OCI-LY3 (cell line): ENCODE results near the gene HNRNPDL.
"Not testable (repeated sequence)": the region's sequence is repeated elsewhere in the genome, so short reads cannot be mapped to it uniquely, and the experiment has no call there.

Source experiments
- H2AFZ ChIP-seq: fragments of 200-600, 300-600 bp; shearing (Covaris generic); 2 replicates; pipeline ENCODE4 v1.6.0; 2014; ENCODE audit warnings: antibody characterized with exemption, low read depth, low read length
- H3K27ac ChIP-seq: fragments of 200-600, 300-600 bp; sonication (generic); 2 replicates; pipeline ENCODE4 v1.5.1; 2014; ENCODE audit warnings: mild to moderate bottlenecking, low read length, moderate library complexity, mixed read lengths
- H3K27me3 ChIP-seq: fragments of 200-600, 300-600 bp; sonication (generic); 2 replicates; pipeline ENCODE4 v1.6.1; 2014; ENCODE audit warnings: low read depth, low read length, mixed read lengths
- H3K36me3 ChIP-seq: fragments of 200-600, 300-600 bp; sonication (generic); replicated peaks from 2 replicates; pipeline ENCODE3; 2014; ENCODE audit warnings: low read depth, low read length, mixed read lengths
- H3K4me1 ChIP-seq: fragments of 300-600, 200-600 bp; sonication (generic); 2 replicates; pipeline ENCODE4 v1.6.1; 2014; ENCODE audit warnings: low read length, mixed read lengths
- H3K4me2 ChIP-seq: fragments of 200-600, 300-600 bp; sonication (generic); 2 replicates; pipeline ENCODE4 v1.6.1; 2014; ENCODE audit warnings: low read length, mixed read lengths
- H3K4me3 ChIP-seq: fragments of 300-600, 200-600 bp; sonication (generic); 2 replicates; pipeline ENCODE4 v1.5.1; 2014; ENCODE audit warnings: antibody characterized with exemption, mild to moderate bottlenecking, low read length, moderate library complexity
- H3K79me2 ChIP-seq: fragments of 300-600, 200-600 bp; shearing (Covaris generic); 2 replicates; pipeline ENCODE4 v1.6.1; 2014; ENCODE audit warnings: mild to moderate bottlenecking, low read length, mixed read lengths
- H3K9ac ChIP-seq: fragments of 300-600, 200-600 bp; shearing (Covaris generic); 2 replicates; pipeline ENCODE4 v1.6.0; 2014; ENCODE audit warnings: mild to moderate bottlenecking, low read length, moderate library complexity
- H3K9me3 ChIP-seq: fragments of 200-600, 300-600 bp; shearing (Covaris generic); 2 replicates; pipeline ENCODE4 v1.6.1; 2014; ENCODE audit warnings: low read length, mixed read lengths; ENCODE audit not compliant: insufficient read depth
- H4K20me1 ChIP-seq: fragments of 200-600, 300-600 bp; sonication (generic); 2 replicates; pipeline ENCODE4 v1.6.1; 2016; ENCODE audit warnings: low read length, mixed read lengths; ENCODE audit not compliant: insufficient read depth
- CTCF ChIP-seq: fragments of 200-600, 300-600 bp; sonication (generic); IDR thresholded peaks from 2 replicates; pipeline ENCODE4 v1.5.1; 2014; ENCODE audit warnings: antibody characterized with exemption, low read length, low read depth
- EZH2phosphoT487 ChIP-seq: fragments of 200-600 bp; shearing (Covaris generic); IDR thresholded peaks from 2 replicates; pipeline ENCODE4 v1.6.1; 2018; ENCODE audit warnings: antibody characterized with exemption, mixed run types, low read depth

HNRNPDL gene

GRCh38 chr4:82430193-82430963 lies at the start of gene HNRNPDL, which contains the start of gene ENOPH1:
TSS of gene HNRNPDL (minus strand) at chr4:82430462. CDS start at chr4:82429690, 772 bp downstream.
TSS of gene ENOPH1 (plus strand) at chr4:82430590. CDS start at chr4:82430830, 240 bp downstream.
- Histone ChIP-seq H2AFZ (peak within 1 kb of the TSS; percentile 88), H4K20me1 (peaks cover 53% of the 10 kb centered on the region), H3K9me3 (no peaks in the 10 kb centered on the region), H3K27ac (peak within 1 kb of the TSS; percentile 91), H3K36me3 (peaks cover 47% of the 10 kb centered on the region), H3K79me2 (peaks cover 96% of the 10 kb centered on the region), H3K9ac (peak within 1 kb of the TSS; percentile 100), H3K4me2 (peak within 1 kb of the TSS; percentile 97), H3K27me3 (no peaks in the 10 kb centered on the region), H3K4me1 (peaks cover 18% of the 10 kb centered on the region), H3K4me3 (peak within 1 kb of the TSS; percentile 99)
- TF ChIP-seq CTCF (no peak), EZH2phosphoT487 (no peak)

- H2AFZ ChIP-seq, result no peak overlapping the region
- no peak overlapping the region for H3K4me3 ChIP-seq
- H3K4me1 ChIP-seq, result no peaks in the 10 kb centered on the region
- no peaks in the 10 kb centered on the region for H3K79me2 ChIP-seq
- no peaks in the 10 kb centered on the region for H3K27me3 ChIP-seq
- H3K36me3 ChIP-seq, result no peaks in the 10 kb centered on the region
- H4K20me1 ChIP-seq, result no peaks in the 10 kb centered on the region
- no peak overlapping the region for H3K9ac ChIP-seq
- TF ChIP-seq CTCF (no peak), EZH2phosphoT487 (no peak)
- H3K4me2 ChIP-seq, result no peak overlapping the region
- H3K9me3 ChIP-seq, result no peaks in the 10 kb centered on the region
- no peak overlapping the region for H3K27ac ChIP-seq
These were observed 49.3 kb upstream of the HNRNPDL start for GRCh38 chr4:82479562-82479961.

GRCh38 chr4:82477469-82477868 lies 47.2 kb upstream of the HNRNPDL start:
- not testable (repeated sequence) for H3K27me3 ChIP-seq, H3K27ac ChIP-seq, H3K9me3 ChIP-seq

GRCh38 chr4:82475931-82476330 lies 45.7 kb upstream of the HNRNPDL start:
- H2AFZ ChIP-seq, H3K4me3 ChIP-seq, H4K20me1 ChIP-seq, H3K4me1 ChIP-seq, H3K27me3 ChIP-seq, H3K79me2 ChIP-seq, H3K9ac ChIP-seq, H3K36me3 ChIP-seq, H3K9me3 ChIP-seq, H3K27ac ChIP-seq, H3K4me2 ChIP-seq: not testable (repeated sequence)

More at GRCh38 chr4:82477469-82477868, 47.2 kb upstream of the HNRNPDL start:
- not testable (repeated sequence) for H4K20me1 ChIP-seq, H3K36me3 ChIP-seq, H3K79me2 ChIP-seq, H3K9ac ChIP-seq, H3K4me3 ChIP-seq, H3K4me2 ChIP-seq, H3K4me1 ChIP-seq, H2AFZ ChIP-seq

GRCh38 chr4:82473621-82474164 lies 43.4 kb upstream of the HNRNPDL start:
- no peak overlapping the region for H3K27ac ChIP-seq
- no peaks in the 10 kb centered on the region for H4K20me1 ChIP-seq
- no peak overlapping the region for H3K4me3 ChIP-seq
- no peak overlapping the region for H3K4me2 ChIP-seq
- H2AFZ ChIP-seq, result no peak overlapping the region
- no peak overlapping the region for H3K9ac ChIP-seq
- H3K4me1 ChIP-seq, result no peaks in the 10 kb centered on the region
- H3K79me2 ChIP-seq, result no peaks in the 10 kb centered on the region
- H3K9me3 ChIP-seq, result no peaks in the 10 kb centered on the region
- no peaks in the 10 kb centered on the region for H3K36me3 ChIP-seq
- H3K27me3 ChIP-seq, result no peaks in the 10 kb centered on the region
- no peak for TF ChIP-seq CTCF
- no peak for TF ChIP-seq EZH2phosphoT487

GRCh38 chr4:82473080-82473479 lies 42.8 kb upstream of the HNRNPDL start:
- H3K27me3 ChIP-seq, H4K20me1 ChIP-seq, H2AFZ ChIP-seq, H3K27ac ChIP-seq, H3K4me2 ChIP-seq, H3K36me3 ChIP-seq, H3K4me3 ChIP-seq, H3K79me2 ChIP-seq, H3K9me3 ChIP-seq, H3K9ac ChIP-seq, H3K4me1 ChIP-seq: not testable (repeated sequence)
